ENCODE data around the gene MAP4.
"Not testable (repeated sequence)": the region's sequence is repeated elsewhere in the genome, so short reads cannot be mapped to it uniquely, and the experiment has no call there.

MAP4 gene

GRCh38 chr3:48013288-48013980 lies 2.8 kb downstream of the MAP4 start:
- DNase-seq: peak; percentile 88

- no peak for DNase-seq
These were observed 3.6 kb downstream of the MAP4 start for GRCh38 chr3:48012659-48013058.

DNA sequence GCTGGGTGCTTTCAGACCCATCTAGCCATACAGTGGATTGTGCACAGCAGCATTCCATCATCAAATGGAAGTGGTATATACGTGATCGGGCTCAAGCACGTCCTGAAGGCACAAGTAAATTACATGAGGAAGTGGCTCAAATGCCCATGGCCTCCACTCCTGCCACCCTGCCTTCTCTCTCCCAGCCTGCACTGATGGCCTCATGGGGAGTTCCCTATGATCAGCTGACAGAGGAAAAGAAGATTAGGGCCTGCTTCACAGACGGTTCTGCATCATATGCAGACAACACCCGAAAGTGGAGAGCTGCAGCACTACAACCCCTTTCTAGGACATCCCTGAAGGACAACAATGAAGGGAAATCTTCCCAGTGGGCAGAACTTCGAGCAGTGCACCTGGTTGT lies 8.2 kb downstream of the MAP4 start:
- DNase-seq: peak; percentile 20

- not testable (repeated sequence) for DNase-seq
These were observed 8.9 kb downstream of the MAP4 start for GRCh38 chr3:48007361-48007760.

DNA sequence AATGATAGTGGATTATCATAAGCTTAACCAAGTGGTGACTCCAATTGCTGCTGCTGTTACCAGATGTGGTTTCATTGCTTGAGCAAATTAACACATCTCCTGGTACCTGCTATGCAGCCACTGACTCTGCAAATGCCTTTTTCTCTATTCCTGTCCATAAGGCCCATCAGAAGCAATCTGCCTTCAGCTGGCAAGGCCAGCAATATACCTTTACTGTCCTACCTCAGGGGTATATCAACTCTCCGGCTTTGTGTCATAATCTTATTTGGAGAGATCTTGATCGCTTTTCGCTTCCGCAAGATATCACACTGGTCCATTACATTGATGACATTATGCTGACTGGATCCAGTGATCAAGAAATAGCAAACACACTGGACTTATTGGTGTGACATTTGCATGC lies 9.4 kb downstream of the MAP4 start:
- DNase-seq: not testable (repeated sequence)

- DNase-seq: no peak
These were observed 11.5 kb downstream of the MAP4 start for GRCh38 chr3:48004694-48005093.

DNA sequence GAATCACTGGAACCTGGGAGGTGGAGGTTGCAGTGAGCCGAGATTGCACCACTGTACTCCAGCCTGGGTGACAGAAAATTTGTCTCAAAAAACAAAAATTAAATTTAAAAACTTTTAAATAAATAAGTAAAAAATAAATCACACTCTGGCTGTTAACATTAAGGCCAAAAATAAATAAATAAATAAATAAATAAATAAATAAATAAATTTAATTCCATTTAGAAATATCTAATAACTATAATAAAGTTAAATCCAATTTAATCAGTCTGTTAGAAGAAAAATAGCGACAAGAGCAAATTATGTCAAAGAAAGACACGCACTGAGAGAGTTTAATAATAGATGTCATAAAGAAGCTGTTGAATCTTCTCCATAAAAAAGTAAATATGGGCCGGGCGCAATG lies 13.4 kb downstream of the MAP4 start:
- DNase-seq: no peak

GRCh38 chr3:48001991-48002390 lies 14.2 kb downstream of the MAP4 start:
- DNase-seq: no peak

GRCh38 chr3:48000212-48000611 lies 16.0 kb downstream of the MAP4 start:
- no peak for DNase-seq

- no peak for DNase-seq
These were observed 19.8 kb downstream of the MAP4 start for GRCh38 chr3:47996440-47996839.

DNA sequence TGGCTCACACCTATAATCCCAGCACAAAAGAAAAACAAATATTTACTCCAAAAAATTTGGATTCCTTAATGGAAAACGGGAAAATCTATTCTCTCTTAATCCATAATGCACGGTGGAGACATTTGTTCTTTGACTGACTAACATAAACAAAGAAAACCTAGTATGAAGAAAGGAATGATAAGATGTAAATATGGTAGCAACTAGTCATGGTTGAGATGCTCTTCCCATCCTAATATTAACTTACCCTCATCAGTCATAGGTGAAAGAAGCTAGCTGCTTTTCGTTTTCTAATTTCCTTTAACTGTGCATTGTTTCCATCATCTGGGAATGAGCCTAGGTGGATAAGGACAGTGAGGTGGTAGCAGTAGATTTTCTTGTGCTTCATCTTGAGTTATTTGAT lies 22.0 kb downstream of the MAP4 start:
- DNase-seq: no peak

- DNase-seq: no peak
These were observed 24.9 kb downstream of the MAP4 start for GRCh38 chr3:47991341-47991740.

- DNase-seq: peak; percentile 94
These were observed 26.2 kb downstream of the MAP4 start for GRCh38 chr3:47989981-47990440.

GRCh38 chr3:47985381-47985780 lies 30.8 kb downstream of the MAP4 start:
- no peak for DNase-seq

- no peak for DNase-seq
These were observed 32.0 kb downstream of the MAP4 start for GRCh38 chr3:47984075-47984728.

GRCh38 chr3:47980795-47981194 lies 35.4 kb downstream of the MAP4 start:
- no peak for DNase-seq

DNA sequence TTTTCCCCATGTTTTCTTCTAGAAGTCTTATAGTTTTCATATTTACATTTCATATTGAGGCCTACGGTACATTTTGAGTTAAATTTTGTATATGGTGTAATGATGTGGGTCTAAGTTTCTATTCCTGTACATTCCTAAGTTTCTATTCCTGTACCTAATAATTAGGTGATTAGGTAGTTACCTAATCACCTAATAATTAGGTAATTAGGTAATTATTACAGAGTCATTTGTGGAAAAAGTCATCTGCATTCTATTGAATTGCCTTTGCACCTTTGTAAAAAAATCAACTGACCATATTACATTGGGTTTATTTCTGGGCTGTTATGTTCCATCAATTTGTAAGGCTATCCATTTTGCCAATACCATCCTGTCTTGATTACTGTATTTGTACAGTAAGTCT lies 37.1 kb downstream of the MAP4 start:
- no peak for DNase-seq

- no peak for DNase-seq
These were observed 37.8 kb downstream of the MAP4 start for GRCh38 chr3:47978386-47978785.

DNA sequence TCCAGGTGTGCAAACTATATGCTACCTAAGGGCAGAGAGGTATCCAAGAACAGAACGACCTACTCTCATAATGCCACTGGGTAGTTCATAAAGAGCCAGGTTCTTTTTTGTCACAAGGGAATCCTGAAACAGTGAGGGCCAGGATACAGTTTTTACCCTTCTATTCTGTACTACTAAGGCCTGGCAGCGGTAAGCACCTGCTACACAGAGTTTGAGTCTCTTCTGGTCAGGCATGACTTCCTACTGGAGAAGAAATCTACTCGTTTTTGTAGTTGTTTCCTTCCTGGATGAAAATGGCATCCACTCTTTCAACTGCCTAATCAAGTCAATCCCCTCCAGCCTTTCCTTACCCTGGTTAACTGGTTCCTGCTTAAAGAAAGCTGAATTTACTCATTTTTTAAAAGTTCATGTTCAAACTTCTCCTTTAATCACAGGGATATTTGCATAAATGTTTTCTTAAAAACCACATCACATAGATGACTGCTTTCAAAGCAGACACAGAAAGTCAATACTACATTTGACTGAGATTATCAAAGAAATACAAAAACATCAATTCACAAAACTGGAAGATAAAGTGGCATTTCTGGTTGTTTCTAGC lies 40.0 kb downstream of the MAP4 start:
- no peak for DNase-seq

DNA sequence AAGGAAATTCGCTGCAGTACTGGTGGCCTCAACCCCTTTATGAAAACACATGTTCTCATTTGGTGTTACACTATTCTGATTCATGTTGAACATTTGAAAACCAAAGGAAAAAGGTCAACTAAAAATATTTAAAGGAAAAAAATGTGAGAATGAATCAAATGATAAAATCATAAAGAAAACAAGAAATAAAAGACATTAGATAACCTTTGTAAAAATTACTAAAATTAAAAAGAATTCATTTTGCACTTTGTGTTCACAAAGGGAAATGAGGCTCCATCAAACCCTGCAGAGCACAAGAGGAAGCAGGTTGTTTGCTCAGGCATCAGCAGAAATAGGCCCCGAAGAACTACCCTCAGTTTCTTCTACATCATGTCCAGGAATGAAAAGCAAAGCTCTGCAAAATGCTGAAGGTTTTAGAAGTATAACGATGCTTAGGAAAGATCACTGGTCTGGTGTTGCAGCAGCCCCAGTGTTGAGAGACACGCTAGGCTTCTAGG lies 41.2 kb downstream of the MAP4 start:
- DNase-seq: no peak

DNA sequence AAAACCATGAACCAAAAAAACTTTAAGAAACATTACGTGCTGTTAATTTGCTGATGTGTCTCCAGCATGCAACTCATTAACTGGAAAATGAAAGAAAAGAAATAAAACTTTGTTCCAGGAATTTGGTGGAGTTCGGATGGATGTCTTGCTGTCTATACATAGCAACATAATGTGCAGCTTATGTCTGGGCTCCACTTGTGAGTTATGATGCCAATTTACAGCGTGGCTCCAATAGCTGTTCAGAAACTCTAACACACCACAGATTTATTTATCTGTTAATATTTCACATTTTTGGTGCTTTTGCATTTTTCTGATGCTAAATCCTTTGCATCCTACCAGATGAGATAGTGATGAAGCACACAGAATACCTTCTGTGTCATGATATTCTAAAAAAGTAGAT lies 45.1 kb downstream of the MAP4 start:
- no peak for DNase-seq

GRCh38 chr3:47964740-47965139 lies 51.5 kb downstream of the MAP4 start:
- DNase-seq: no peak

DNA sequence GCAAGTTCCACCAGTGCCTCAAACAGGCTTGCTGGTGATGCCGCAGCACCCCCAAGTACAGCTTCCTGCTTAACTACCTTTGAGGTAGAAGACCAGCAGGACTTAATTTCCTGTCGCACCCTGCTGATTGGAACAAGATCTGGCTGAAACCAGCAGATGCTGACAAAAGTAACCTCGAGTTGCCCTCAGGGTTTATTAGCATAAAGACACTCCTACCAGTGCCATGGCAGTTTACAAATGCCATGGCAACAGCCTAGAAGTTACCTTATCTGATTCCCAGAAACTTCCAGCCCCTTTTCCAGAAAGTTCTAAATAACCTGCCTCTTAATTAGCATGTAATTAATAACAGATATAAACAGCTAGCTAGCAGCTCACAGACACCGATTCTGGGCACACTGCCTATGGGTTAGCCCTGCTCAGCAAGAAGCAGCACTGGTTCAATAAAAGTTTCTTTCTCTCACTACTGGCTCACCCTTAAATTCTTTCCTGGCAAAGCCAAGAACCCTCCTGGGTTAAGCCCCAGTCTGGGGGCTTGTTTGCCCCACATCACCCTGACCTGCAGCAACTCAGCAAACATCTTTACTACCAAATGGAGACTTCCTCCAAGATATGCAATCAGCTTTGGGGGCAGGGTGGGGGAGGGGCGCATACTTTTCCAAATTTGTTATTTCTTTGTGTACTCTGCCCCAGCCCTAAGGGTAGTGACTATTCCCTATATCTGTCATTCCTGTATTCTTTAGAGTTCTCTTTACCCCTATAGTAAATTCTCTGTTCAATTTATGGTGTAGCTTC lies 54.2 kb downstream of the MAP4 start:
- peak; percentile 51 for DNase-seq
